ENCODE results near the gene MFNG.

GRCh38 chr22:37500745-37501609 lies 14.8 kb upstream of the MFNG start:
- TF ChIP-seq CTCF (conservative IDR thresholded peaks at IDR 0.05; ENCODE audit: low read length): no peak
- TF ChIP-seq EZH2phosphoT487 (IDR thresholded peaks at IDR 0.05; ENCODE audit: borderline replicate concordance, low read depth, low read length): no peak
